Muscle of arm (tissue), 12 donors: ENCODE measurements around the gene GSG1L. TPM values are rescaled to one million over a fixed set of nuclear protein-coding genes. Genes with fewer than 3 reads are reported as not detected.

Experiments
- DNase-seq: peaks from one replicate; pipeline ENCODE4 v3.0.0-alpha.2; 2013
- polyA plus RNA-seq, 12 donors: library from polyadenylated mRNA; unstranded; fragments of 120-200 nt; gene quantifications; one replicate each; pipeline ENCODE4 v1.2.1, GENCODE V29; 2013; ENCODE audit not compliant: insufficient read length in 12 of 12

Gene GSG1L
- polyA plus RNA-seq, 12 donors, result 1.6 to 2.9 (median 2.0) TPM; not detected in 2

DNA sequence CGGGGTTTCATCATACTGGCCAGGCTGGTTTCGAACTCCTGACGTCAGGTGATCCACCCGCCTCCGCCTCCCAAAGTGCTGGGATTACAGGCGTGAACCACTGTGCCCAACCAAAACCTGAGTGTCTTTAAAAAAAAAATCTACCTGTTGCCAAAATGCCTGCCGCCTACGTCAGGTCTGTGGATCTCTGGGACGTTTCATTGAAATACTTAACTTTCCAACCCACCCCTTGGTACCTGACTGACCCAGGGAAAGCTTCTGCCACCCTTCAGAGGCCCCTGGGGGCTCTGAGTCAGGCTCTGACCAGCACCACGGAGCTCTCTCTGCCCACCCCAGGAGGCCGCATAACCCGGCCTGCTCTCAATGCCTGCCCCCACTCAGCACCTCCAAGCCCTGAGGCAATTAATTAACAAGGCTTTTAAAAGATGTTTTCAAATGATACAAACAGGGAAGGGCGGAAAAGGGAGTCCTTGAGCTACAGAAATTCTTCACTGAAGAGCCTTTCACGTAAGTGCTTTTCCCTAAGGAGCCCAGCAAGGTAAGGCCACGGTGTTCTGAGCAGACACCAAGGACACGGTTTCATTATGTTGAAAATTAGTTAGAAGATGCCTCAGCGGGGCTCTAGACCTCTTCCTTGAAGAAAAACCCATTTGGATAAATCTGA lies 29.3 kb upstream of the GSG1L start:
- DNase-seq, result no peak

DNA sequence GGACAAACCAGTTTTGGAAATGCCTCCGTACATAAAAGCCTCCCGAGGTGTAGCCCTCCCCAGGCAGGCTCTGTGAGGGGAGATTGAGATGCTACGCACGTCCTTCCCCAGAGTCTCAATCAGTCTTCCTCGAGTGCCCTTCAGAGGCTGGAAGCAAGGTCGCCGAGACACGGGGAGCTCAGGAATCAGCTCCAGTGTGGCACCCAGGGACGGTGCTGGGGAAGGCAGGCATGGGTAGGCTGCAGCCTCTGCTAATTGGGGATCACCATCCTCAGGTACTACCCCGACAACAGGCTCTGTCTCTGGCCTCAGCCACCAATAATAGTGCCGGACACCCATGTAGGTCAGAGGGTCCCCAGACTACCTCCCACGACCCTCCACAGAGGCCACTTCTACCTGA lies 28.1 kb upstream of the GSG1L start:
- no peak for DNase-seq

DNA sequence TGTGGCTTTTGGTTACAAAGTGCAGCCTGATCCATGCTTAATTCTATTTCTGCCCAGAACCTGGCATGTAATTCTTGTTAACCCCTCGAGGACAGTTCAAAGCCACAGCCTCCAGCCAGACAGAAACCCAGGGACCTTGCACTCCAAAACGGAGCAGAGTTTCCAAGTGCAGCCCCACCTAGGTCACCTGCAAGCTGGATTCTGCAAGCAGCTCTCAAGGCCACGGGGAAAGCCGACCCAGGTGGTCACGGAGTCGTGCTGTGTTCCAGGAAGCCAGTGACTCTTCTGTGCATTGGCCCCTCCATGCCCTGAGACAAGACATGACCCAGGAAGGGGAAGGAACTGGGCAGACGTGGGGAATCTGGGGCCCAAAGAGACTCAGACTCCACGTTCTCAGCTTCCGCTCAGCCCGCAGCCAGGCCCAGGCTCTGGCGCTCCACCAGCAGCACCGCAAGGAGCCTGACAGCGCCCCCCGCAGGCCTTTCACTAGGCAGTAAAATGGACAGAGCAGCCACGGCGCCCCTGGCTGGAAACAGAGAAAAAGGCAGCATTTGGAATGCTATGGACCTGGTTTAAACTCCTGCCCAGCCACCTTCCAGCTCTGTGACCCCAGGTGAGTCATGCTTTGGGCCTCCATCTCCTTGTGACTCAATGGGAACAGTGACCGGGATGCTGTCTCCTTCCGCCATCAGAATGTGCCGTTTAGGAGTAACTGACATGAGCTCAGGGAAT lies 27.3 kb upstream of the GSG1L start:
- no peak for DNase-seq

DNA sequence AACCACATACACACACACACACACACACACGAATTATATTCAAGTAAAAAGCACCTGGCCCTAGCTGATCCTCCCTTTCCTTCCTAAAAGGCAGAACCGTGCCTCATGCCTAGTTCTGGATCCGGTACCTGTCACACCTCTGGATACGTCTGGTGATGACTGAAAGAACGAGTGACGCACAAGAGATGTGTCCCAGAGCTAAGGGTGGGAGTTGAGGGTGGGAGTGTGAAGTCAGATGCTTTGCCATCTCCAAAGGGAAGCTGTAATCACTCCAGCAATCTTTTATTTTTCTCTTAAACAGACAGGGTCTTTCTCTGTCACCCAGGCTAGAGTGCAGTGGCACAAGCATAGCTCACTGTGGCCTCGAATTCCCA lies 26.5 kb upstream of the GSG1L start:
- no peak for DNase-seq

DNA sequence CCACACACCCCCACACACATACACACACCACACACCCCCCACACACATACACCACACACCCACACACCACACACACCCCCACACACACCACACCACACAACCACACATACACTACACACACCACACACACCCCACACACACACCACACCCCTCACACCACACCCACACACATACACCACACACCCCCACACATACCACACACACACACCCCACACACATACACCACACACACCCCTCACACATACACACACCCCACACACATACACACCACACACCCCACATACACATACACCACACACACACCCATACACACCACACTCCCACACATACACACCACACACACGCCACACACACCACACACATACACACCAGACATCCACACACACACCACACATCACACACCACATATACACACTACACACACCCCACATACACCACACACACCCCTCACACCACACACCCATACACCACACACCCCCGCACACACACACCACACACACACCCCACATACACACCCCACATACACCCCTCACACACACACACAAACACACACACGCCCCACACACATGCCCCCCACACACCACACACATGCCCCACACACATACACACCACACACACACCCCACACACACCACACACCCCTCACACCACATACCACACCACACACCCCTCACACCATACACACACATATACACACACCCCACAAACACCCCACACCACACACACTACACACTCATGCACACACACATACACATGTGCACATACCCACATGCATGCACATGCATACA lies 25.9 kb upstream of the GSG1L start:
- DNase-seq, result no peak

DNA sequence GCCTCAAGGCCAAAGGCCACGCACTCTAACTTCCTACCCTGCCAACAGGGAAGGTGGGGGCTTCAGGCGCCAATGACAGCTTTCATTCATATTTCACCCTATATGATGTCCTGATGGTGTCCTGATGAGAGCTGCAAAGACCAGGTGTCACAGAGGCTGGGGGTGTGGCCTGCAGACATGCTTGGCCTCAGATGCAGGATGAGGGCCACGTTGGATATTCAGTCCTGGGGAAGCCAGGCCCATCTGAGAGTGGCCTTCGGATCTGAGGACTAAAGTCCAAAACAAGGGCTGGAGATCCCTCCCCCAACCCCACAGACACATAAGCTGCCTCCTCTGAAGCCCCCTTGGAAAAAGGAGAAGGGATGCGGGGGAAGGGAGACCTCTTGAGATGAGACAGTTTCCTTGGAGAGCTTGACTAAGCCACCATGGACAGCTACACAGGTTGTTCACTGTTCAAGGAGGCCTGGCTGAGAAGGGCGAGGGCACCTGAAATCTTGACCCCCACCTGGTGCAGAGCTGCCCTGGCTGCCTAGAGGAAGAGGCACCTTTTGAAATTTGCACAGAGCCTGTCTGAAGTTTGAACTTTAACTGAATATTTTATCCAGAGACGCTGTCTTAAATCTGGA lies 24.3 kb upstream of the GSG1L start:
- no peak for DNase-seq

DNA sequence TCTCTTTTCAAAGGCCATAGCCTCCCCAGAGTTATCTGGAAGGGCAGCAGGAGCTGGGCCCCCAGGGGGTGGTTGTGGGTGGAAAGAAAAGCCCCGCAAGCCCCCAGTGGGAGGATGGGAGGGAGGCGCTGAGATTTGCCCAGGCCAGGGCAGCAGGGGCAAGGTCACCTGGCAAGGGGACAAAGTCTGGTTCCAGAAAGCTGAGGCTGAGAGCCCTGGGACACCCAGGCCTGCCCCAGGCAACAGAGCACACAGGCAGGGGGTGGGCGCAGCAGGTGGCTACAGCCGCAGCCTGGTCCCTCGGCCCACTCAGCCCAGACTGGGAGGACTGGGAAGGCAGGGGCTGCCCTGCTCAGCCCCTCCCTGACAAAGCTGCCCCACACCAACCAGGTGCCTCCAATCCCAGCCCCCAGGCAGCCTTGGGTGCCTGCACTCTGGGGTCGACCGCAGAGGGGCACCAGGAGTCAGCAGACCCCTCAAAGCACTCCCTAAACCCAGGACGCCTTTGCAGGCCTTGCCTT lies 23.7 kb upstream of the GSG1L start:
- DNase-seq, result no peak

DNA sequence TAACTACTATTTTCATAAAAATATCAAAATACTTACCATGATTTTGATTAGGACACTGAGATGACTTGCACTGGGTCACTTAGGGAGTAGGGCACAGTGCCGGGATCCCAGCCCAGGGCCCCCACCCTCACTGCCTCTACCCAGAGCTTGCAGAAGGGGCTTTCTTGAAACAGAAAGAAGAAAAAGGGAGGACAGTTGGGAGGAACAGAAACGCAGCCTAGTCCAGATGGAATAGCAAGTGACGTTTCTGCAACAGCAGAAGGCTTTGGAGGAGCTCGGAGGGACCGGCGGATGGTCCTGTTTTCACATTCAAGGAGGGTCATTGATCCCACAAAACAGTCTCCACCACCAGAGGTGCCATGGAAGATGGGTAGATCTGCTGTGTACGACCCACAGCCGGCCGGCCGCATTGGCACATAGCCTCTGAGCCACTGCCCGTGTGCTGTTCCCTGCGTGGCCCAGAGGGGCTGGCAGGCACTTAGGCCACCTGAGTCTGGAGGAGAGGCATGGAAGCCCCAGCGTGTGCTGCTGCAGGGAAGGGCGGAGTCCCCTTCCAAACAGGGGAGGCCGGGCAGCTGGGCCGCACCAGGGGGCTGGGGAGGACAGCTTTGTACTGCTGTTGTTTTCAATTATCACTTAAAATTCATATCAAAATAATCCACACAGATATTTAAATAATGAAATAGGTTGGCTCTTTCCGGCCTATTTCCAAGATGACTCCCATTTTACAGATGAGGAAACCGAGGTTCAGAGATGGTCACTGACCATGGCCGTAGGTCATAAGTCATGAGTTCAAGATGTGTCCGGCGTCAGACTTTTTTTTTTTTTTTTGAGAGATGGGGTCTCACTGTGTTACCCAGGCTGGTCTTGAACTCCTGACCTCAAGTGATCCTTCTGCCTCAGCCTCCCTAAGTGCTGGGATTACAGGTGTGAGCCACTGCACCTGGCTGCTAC lies 22.9 kb upstream of the GSG1L start:
- no peak for DNase-seq

DNA sequence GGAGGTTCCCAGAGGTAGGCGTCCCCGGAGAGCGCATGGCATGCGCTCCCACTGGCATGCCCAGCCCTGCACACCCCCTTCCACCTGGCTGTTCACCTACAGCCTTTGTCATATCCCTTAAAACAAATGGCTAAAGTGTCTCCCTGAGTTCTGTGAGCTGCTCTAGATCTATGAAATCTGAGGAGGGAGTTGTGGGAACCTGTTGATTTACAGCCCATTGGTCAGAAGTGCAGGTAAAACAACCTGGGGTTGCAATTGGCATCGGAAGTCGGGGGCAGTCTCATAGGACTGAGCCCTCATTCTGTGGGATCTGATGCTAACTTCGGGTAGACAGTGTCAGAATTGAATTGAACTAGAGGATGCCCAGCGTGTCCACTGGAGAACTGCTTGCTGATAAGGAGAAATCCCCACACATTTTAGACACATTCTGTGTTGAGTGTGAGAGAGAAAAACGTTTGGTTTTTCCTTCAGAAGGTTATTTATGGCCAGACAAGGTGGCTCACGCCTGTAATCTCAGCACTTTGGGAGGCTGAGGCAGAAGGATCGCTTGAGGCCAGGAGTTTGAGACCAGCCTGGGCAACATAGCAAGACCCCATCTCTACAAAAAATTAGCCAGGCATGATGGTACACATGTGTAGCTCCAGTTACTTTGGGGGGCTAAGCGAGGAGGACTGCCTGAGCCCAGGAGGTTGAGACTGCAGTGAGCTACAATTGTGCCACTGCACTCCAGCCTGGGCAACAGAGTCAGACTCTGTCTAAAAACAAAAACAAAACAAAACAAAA lies 22.1 kb upstream of the GSG1L start:
- DNase-seq, result no peak

DNA sequence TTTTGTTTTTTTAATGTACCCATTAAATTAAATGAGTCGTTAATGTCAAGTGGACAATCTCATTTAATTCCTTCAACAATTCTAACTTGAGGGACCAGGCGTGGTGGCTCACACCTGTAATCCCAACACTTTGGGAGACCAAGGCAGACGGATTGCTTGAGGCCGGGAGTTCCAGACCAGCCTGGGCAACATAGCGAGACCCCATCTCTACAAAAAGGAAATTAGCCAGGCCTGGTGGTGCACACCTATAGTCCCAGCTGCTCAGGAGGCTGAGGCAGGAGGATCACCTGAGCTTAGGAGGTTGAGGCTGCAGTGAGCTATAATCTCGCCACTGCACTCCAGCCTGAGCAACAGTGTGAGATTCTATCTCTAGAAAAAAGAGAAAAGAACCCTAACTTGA lies 20.7 kb upstream of the GSG1L start:
- DNase-seq, result no peak

DNA sequence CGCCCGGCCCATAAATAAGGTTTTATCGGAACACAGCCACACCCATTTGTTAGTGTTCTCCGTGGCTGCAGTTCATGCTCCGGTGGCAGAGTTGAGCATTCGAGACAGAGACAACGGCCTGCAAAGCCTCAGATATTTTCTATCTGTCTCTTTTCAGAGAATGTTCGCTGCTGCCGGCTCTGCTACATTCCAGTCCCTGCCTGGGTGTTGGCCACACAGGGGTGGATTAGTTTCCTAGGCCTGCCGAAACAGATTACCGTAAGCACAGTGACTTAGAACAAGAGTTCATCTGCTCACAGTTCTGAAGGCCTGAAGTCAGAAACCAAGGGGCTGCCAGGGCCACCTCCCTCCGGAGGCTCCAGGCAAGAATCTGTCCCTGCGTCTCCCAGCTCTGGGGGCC lies 19.1 kb upstream of the GSG1L start:
- DNase-seq, result no peak

DNA sequence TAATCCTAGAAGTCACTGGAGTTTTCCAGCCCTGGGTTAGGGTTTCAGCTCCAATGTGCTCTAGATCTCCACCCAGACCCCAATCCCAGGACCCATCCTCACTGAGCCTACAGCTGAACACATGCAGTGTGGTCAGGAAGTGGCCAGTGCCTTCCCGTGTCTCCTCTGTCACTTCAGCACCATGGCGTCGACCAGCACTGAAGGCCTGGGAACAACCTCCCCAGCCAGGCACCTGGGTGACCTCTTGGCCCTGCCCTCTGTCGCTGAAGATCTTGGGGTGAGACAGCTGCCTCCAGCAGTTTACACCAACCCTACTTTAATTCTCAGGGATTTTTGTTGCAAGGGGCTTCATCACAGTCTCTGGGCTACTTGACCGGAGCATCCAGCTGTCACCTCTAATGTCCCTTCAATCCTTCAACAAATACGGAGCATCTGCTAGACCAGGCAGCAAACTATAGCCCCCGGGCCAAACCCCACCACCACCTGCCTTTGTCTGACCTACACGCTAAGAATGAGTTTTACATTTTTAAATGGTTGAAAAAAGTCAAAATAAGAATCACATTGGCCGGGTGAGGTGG lies 18.0 kb upstream of the GSG1L start:
- no peak for DNase-seq

DNA sequence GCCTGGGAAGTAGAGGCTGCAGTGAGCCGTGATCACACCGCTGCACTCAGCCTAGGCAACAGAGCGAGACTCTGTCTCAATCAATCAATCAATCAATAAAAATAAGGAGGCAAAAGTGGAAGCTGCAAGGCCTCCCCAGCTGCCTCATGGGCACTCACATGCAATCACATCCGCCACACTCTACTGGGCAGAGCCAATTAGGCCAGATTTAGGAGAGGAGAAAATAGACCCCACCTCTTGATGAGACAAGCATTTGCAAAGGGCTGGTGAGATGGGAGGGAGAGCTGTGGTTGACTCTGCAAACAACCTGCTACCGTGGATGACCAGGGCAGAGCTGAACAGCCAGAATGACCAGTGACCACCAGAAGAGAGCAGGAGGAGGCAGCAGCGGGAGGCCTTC lies 14.7 kb upstream of the GSG1L start:
- DNase-seq, result no peak

DNA sequence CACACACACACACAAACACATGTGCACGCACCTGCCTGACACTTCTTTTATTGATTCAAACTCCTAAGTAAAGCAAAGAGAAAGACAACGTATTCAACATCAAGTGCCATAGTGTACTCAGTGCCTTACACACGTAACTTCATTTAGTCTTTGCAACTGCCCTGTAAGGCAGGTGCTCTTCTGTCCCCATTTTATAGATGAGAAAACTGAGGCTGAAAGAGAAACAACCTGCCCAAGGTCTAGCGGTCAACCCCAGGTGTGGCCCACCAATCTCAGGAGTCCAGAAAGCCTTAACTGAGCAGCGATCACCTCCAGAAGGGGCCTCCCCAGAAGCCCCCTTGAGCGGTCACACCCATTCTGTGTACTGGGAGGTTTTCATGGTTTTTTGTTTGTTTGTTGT lies 10.3 kb upstream of the GSG1L start:
- no peak for DNase-seq

DNA sequence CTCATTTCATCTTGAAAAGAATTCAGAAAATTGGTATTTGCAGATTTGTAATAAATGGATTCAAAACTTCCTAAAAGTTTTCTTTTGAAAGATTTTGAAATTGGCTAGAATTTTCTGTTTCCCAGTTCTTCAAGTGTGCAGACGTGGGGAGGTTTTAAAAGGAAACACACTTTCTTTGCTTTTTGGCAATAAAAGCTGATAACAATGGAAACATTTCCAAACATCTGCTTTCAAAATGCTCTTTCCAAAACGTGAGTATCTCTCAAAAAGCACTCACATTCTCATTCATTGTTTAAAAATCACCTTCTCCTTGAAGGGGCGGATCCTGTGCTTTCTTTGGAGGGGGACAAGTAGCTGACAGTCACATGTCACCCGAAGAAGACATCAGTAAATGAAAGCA lies 8.6 kb upstream of the GSG1L start:
- no peak for DNase-seq

DNA sequence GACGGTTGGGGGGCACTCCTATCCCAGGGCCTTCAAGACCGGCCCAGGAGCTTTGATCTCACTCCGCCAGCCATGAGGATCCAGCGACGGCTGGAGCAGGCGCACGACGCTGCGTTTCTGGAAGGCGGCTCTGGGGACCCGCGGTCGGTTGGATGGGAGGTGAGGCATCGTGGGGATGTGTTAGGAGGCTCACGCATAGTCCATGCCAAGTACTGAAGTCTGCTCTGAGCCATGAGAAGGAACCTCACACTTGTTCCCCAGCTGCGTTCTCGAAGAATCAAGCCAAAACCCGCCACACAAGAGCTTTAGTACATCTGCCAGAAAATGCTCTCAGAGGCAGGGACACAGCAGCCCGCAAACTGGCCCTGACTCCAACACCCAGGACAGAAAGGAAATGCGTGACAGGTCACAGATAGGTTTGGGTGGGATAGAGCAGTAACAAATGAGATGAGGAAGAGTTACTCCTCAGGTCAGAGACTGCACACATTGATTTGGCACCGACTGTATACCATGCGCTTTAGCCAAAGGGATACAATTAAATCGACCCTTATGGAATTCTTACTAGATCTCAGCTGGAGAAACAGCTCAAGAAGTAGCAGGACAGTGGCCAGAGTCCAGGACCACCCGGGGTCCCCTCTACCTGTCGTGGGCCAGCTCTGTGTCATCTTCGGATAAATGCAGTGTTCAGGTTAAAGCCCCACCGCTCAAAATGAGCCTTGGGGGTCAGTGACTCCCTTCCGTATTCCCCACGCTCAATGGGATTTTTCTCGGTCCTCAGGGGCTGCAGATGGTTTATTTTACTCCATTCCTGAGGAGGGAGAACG lies 6.7 kb upstream of the GSG1L start:
- peak; percentile 53 for DNase-seq

DNA sequence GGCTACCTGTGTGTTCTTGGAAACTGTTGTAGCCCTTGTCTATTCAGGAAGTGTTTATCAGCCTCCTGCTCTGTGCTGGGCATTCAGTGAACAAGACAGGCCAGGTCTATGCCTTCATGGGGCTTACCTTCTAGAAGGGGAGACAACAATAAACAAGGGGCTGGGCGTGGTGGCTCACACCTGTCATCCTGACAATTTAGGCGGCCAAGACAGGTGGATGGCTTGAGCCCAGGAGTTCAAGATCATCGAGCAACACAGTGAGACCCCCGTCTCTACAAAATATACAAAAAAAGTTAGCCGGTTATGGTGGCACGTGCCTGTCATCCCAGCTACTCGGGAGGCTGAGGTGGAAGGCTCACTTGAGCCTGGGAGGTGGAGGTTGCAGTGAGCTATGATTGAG lies 5.5 kb upstream of the GSG1L start:
- DNase-seq, result no peak

DNA sequence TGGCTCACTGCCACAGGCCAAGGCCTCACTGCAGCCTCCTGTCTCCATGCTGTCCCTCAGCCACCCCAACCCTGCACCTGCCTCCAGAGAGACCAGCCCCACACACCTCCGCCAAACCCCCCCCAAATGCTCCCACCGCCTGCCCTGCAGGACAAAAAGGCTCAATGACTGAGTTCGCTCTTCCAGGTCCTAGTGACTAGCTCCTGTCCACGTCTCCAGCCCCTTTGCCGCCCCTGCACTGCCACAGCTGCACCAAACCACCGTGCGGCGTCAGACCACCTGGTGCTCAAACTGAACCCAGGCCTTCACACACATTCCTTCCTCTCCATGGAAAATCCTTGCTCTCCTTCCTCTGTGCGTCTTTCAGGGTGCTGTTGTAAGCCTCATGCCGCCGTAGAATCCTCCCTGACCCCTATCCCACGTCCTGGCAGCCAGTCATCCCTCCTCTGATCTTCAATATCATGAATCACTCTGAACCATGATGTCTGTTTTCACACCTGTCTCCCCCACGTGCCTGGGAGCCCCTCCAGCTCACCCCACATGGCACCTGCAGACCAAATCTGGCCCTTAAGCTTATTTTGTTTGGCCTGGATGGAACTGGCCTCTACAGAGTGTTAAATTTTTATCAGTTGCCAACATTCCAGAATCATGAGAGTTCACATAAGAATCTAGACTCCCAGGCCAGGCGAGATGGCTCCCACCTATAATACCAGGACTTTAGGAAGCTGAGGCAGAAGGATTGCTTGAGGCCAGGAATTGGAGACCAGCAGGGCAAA lies 4.3 kb upstream of the GSG1L start:
- DNase-seq, result no peak
